Heart left ventricle (tissue), 13 donors: ENCODE data around the gene IQSEC1.

ENCODE experiments used
- POLR2A ChIP-seq, 2 donors: fragments of 450-650 bp; IDR thresholded peaks; one replicate each; pipeline ENCODE4 v1.6.1; 2017; ENCODE audit warnings: antibody characterized with exemption in 2 of 2, mild to moderate bottlenecking in 2 of 2, moderate library complexity in 2 of 2
- TF ChIP-seq, protein P1 (sequence below), 12 donors: fragments of 200-600 bp; sonication (generic) in 4 of 12; IDR thresholded peaks; one replicate each; pipeline versions ENCODE4 v1.5.0 to v1.8.0; 2018 to 2022; ENCODE audit warnings: antibody characterized with exemption in 12 of 12, mild to moderate bottlenecking in 5 of 12
- donor health status: ischemic (EF 13 %, LVEDD 7.1; RV severe dilation, severe dysfunction).
- donor health status: DM: no; HTN: yes; CAD: no.
- donor health status: DM: no; HTN: no; CAD: no.
- donor health status: ischemic (EF 25% LVEDD 6.9; RV normal size, moderate dysfunction).
- donor health status: ischemic (EF 25% LVEDD 5.7; RV mildly dilated, moderate dysfunction).
- donor health status: ischemic (EF 35%, LVEDD 5.7; RV mildly dilated, moderate dysfunction).
- donor health status: nonischemic (EF 11% LVEDD 7.7; RV severe dilation, severe dysfunction).
- donor health status: DM: yes; HTN: yes; CAD: no.
- donor health status: PGD.
- donor health status: ischemic (EF 29% LVEDD 5.4; RV normal size, mild dysfunction).
- donor health status: nonischemic (EF 23%, LVEDD 6.1; RV moderate dilation, normal function).

- TF ChIP-seq, protein P1, sequence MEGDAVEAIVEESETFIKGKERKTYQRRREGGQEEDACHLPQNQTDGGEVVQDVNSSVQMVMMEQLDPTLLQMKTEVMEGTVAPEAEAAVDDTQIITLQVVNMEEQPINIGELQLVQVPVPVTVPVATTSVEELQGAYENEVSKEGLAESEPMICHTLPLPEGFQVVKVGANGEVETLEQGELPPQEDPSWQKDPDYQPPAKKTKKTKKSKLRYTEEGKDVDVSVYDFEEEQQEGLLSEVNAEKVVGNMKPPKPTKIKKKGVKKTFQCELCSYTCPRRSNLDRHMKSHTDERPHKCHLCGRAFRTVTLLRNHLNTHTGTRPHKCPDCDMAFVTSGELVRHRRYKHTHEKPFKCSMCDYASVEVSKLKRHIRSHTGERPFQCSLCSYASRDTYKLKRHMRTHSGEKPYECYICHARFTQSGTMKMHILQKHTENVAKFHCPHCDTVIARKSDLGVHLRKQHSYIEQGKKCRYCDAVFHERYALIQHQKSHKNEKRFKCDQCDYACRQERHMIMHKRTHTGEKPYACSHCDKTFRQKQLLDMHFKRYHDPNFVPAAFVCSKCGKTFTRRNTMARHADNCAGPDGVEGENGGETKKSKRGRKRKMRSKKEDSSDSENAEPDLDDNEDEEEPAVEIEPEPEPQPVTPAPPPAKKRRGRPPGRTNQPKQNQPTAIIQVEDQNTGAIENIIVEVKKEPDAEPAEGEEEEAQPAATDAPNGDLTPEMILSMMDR (IDR thresholded peaks at IDR 0.05), result no peak
- TF ChIP-seq POLR2A (IDR thresholded peaks at IDR 0.05), result no peak
Measured at GRCh38 chr3:12918231-12918630, 155.0 kb downstream of the IQSEC1 start.
